ENCODE measurements around the gene KCNH1. TPM values are rescaled to one million over a fixed set of nuclear protein-coding genes. Genes with fewer than 3 reads are reported as not detected.

The KCNH1 gene
- polyA plus RNA-seq, 3 donors from 2014 or later = not detected

DNA sequence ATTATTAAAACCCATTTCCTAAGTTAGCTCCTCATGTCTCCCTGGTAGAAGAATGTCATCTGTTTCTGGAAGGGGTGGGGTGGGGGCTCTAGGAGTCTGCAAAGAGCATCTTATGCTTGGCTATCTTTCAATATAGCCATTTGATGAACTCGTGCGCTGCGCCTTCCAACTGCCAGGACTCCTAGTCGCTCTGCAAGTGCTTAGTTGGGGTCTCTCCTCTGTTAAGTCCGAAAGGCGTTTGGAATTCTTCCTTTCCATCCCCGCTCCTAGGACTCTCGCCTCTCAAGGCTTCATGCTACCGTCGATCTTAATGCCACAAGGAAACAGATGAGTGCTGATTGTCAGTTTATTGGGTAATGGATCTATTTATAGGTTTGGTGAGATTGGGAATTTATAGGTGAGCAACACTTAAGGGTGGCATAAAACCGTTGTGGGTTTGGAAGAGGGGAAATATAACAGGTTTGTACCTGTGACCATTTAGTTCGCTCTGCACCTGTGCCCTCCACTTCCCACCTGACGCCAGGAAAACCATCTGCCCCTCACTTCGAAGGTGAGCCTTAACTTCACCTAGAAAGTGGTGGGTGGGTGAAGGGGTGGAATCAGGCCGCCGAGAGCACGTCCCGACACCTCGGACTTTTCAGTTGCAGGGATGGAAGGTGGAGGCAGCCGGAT, 1.1 kb downstream of the KCNH1 start:
- DNase-seq = no peak
- no peaks in the 10 kb centered on the region for H3K9me3 Mint-ChIP-seq
- peaks cover 6 to 7% of the 10 kb centered on the region in 2 donors for H3K4me1 Mint-ChIP-seq
- no peaks in the 10 kb centered on the region for H3K36me3 Mint-ChIP-seq
- peaks cover 7 to 15% (median 9%) of the 10 kb centered on the region in 3 donors for H3K27me3 Mint-ChIP-seq (ENCODE audit: low read depth in 3 of 3)
- peak overlapping the region in 4 of 5 donors; percentile 21 to 56 (median 46) for H3K4me3 Mint-ChIP-seq
- H3K27ac Mint-ChIP-seq = no peak overlapping the region

GRCh38 chr1:211129776-211130175, 4.2 kb downstream of the KCNH1 start:
- H3K36me3 Mint-ChIP-seq = no peaks in the 10 kb centered on the region
- peaks cover 5 to 9% (median 9%) of the 10 kb centered on the region in 3 donors for H3K27me3 Mint-ChIP-seq (ENCODE audit: low read depth in 3 of 3)
- H3K9me3 Mint-ChIP-seq = no peaks in the 10 kb centered on the region
- no peak overlapping the region for H3K4me3 Mint-ChIP-seq
- no peak overlapping the region for H3K27ac Mint-ChIP-seq
- H3K4me1 Mint-ChIP-seq = peaks cover 6 to 7% of the 10 kb centered on the region in 2 donors
- DNase-seq = no peak

DNA sequence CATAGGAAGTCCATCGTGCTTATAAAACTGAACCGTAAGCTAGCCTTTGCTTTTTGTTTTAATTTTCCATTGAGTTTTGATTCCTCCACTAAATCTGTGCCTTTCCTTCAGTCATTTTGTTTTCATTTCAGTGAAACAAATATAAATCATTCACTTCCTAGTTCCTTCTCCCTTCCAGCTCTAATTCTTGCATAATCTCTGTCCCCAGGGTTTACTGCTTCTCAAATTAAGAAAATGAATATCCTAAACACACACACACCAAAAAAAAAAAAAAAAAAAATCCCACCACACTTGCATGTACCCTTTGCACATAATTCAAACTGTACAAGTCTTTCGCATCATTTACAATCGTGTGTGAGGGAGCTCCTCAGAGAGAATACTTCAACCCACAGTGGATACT, 6.8 kb downstream of the KCNH1 start:
- no peak for DNase-seq
- Mint-ChIP-seq H3K27ac (no peak overlapping the region), H3K4me1 (no peaks in the 10 kb centered on the region), H3K36me3 (peaks cover 0 to 4% (median 0%) of the 10 kb centered on the region in 3 donors), H3K27me3 (ENCODE audit: low read depth in 3 of 3) (peaks cover 7 to 9% (median 9%) of the 10 kb centered on the region in 3 donors), H3K4me3 (no peak overlapping the region), H3K9me3 (no peaks in the 10 kb centered on the region)

DNA sequence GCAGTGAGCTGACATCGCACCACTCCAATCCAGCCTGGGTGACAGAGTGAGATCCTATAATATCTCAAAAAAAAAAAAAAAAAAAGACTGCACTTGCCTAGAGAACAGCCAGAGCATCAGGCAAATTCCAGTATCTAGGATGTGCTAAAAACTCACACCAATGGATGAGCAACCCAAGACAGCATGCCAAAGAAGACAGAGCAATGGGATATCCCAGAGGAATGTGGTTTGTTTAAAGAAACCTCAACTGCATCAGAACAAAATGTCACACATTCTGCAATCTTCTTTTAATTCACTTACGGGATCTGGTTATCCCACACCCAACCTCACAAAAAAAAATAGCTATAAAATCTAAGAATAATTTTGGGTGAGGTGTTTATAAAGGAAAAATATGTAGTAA, 7.3 kb downstream of the KCNH1 start:
- Mint-ChIP-seq H3K9me3 (no peaks in the 10 kb centered on the region), H3K27ac (no peak overlapping the region), H3K4me1 (no peaks in the 10 kb centered on the region), H3K36me3 (peaks cover 0 to 4% (median 0%) of the 10 kb centered on the region in 3 donors), H3K4me3 (no peak overlapping the region), H3K27me3 (ENCODE audit: low read depth in 3 of 3) (peaks cover 3 to 7% (median 6%) of the 10 kb centered on the region in 3 donors)
- DNase-seq = no peak

DNA sequence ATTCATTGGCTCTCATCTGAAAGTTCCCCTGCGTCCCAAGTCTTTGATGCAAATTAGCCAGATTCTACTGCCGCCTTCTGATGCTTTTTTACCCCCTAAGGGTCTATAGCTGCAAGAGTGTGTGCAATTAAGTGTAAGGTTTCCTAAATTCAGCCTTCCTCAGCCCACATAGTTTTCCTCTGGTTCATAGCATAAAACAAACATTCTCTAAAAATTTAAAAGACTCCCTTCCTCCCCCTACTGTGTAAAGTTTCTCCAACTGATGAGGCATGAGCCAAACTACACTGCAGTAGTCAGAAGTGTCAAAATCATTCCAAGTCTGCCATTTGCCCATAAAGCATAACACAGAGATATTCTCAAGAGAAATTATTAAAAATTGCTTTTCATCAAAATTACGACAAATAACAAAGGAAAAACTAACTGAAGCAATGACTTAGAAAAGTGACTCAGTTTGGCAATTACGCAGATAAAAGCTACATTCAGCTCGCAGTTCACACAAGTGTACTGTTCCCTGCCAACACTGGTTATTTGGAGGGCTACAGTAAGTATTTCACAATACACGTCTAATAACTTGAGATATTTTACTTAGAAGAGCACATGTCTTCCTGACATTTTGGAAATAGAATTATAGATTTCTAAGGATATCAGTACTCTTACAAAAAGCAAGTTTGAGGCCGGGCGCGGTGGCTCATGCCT, 15.4 kb downstream of the KCNH1 start:
- peaks cover 2 to 7% (median 6%) of the 10 kb centered on the region in 3 donors for H3K27me3 Mint-ChIP-seq (ENCODE audit: low read depth in 3 of 3)
- peaks cover 0 to 6% (median 0%) of the 10 kb centered on the region in 3 donors for H3K36me3 Mint-ChIP-seq
- no peaks in the 10 kb centered on the region for H3K9me3 Mint-ChIP-seq
- no peak for DNase-seq
- H3K4me1 Mint-ChIP-seq = no peaks in the 10 kb centered on the region
- no peak overlapping the region for H3K27ac Mint-ChIP-seq
- no peak overlapping the region for H3K4me3 Mint-ChIP-seq

DNA sequence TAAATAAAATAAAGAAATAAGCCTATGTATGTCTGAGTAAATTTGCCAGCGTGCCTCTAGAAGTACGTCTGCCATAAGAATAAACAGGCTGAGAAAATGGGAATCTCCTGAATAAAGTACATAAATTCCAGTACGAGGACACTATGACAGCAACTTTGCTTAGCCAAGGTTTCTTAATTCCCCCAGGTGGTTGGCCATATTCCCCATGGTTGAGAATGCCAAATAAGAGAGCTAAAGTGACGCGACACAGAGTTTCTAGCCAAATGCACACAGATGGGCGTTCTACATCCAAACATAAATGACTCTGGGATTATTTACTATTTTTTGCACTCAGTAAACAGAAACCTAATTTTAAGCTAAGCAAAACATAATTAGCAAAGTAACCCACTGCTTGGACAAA, 19.5 kb downstream of the KCNH1 start:
- H3K9me3 Mint-ChIP-seq = no peaks in the 10 kb centered on the region
- H3K36me3 Mint-ChIP-seq = no peaks in the 10 kb centered on the region
- DNase-seq = no peak
- no peaks in the 10 kb centered on the region for H3K4me1 Mint-ChIP-seq
- H3K27me3 Mint-ChIP-seq (ENCODE audit: low read depth in 3 of 3) = peaks cover 0 to 4% (median 2%) of the 10 kb centered on the region in 3 donors
- no peak overlapping the region for H3K27ac Mint-ChIP-seq
- H3K4me3 Mint-ChIP-seq = no peak overlapping the region

DNA sequence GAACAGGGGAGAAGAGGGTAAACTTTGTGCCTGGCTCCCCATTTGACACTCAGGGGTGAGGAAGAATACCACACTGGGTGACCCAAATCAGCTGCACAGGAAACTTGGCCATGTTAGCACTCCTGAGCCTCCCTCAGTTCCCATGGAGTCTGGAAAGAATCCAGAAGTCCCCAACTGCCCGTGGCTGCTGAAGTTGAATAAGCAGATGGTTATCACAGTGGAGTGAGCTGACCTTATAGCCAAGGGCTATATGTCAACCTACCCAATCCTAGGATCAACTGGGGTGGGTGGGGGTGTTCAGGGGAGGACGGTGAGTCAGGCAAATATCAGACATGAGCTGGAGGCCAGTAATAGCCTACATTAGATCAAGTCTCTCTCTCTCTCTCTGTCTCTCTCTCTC, 20.4 kb downstream of the KCNH1 start:
- Mint-ChIP-seq H3K36me3 (no peaks in the 10 kb centered on the region), H3K27me3 (ENCODE audit: low read depth in 3 of 3) (peaks cover 0 to 5% (median 0%) of the 10 kb centered on the region in 3 donors), H3K27ac (no peak overlapping the region), H3K4me3 (no peak overlapping the region), H3K9me3 (no peaks in the 10 kb centered on the region), H3K4me1 (no peaks in the 10 kb centered on the region)
- DNase-seq = no peak

DNA sequence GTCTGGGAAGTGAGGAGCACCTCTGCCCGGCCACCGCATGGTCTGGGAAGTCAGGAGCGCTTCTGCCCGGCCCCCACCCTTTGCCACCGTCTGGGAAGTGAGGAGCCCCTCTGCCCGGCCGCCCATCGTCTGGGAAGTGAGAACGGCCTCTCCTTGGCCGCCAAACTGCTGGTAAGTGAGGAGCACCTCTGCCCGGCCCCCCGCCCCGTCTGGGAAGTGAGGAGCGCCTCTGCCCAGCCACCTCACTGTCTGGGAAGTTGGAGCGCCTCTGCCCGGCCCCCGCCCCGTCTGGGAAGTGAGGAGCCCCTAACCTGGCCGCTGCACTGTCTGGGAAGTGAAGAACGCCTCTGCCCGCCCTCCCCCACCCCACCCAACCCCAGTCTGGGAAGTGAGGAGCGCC, 22.6 kb downstream of the KCNH1 start:
- Mint-ChIP-seq H3K9me3 (no peaks in the 10 kb centered on the region), H3K27ac (no peak overlapping the region), H3K36me3 (no peaks in the 10 kb centered on the region), H3K27me3 (ENCODE audit: low read depth in 3 of 3) (peaks cover 0 to 4% (median 3%) of the 10 kb centered on the region in 3 donors), H3K4me1 (no peaks in the 10 kb centered on the region), H3K4me3 (no peak overlapping the region)
- no peak for DNase-seq

DNA sequence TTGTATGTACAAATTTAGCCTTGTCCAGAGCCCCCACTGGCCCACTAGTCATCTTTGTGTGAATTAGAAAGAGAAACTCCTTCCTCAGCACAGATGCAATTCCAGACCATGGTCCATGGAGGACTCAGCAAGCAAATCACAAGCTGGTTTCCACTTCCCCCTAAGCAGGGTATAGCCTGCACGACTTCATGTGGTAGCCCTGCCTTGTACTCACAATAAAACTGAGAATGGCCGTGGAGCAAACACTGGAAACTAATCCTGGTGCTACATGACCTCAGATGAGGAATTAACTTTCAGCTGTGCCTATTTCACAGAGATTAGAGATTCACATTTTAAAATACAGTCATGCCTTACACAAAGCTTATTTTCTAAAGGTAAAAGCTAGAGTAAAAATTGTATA, 32.5 kb downstream of the KCNH1 start:
- peaks cover 4 to 6% (median 4%) of the 10 kb centered on the region in 3 donors for H3K27me3 Mint-ChIP-seq (ENCODE audit: low read depth in 3 of 3)
- no peak for DNase-seq
- H3K27ac Mint-ChIP-seq = no peak overlapping the region
- no peaks in the 10 kb centered on the region for H3K36me3 Mint-ChIP-seq
- no peaks in the 10 kb centered on the region for H3K4me1 Mint-ChIP-seq
- H3K4me3 Mint-ChIP-seq = no peak overlapping the region
- peaks cover 0 to 1% (median 0%) of the 10 kb centered on the region in 6 donors for H3K9me3 Mint-ChIP-seq

DNA sequence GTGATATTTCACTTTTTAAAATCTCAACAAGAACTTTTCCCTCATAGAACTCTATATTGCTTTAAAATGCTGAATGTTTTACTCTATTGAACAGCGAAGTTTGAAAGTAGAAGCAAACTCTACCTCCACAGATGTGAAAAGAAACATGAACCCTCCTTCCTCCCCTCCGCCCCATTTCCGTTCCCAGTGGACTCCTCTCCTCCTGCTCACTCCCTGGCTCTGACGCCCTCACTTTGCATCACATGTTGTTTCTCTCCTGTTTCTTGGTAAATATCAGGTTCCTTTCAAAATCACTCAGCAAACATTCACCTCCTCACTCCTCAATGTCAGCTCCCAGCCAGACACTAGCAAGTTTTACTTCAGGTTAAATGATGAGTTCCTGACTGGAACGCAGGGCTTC, 34.6 kb downstream of the KCNH1 start:
- Mint-ChIP-seq H3K4me3 (no peak overlapping the region), H3K36me3 (no peaks in the 10 kb centered on the region), H3K27ac (no peak overlapping the region), H3K4me1 (no peaks in the 10 kb centered on the region), H3K9me3 (peaks cover 0 to 1% (median 0%) of the 10 kb centered on the region in 6 donors), H3K27me3 (ENCODE audit: low read depth in 3 of 3) (peaks cover 4 to 7% (median 4%) of the 10 kb centered on the region in 3 donors)
- DNase-seq = no peak

GRCh38 chr1:211095381-211095780, 38.6 kb downstream of the KCNH1 start:
- DNase-seq = no peak
- Mint-ChIP-seq H3K27me3 (ENCODE audit: low read depth in 3 of 3) (peaks cover 2 to 6% (median 2%) of the 10 kb centered on the region in 3 donors), H3K4me3 (no peak overlapping the region), H3K4me1 (no peaks in the 10 kb centered on the region), H3K9me3 (no peaks in the 10 kb centered on the region), H3K27ac (no peak overlapping the region), H3K36me3 (no peaks in the 10 kb centered on the region)

GRCh38 chr1:211092955-211093354, 41.0 kb downstream of the KCNH1 start:
- Mint-ChIP-seq H3K4me1 (no peaks in the 10 kb centered on the region), H3K27me3 (ENCODE audit: low read depth in 3 of 3) (peaks cover under 1 to 6% (median 3%) of the 10 kb centered on the region in 3 donors), H3K4me3 (no peak overlapping the region), H3K27ac (no peak overlapping the region), H3K36me3 (no peaks in the 10 kb centered on the region), H3K9me3 (no peaks in the 10 kb centered on the region)
- no peak for DNase-seq

DNA sequence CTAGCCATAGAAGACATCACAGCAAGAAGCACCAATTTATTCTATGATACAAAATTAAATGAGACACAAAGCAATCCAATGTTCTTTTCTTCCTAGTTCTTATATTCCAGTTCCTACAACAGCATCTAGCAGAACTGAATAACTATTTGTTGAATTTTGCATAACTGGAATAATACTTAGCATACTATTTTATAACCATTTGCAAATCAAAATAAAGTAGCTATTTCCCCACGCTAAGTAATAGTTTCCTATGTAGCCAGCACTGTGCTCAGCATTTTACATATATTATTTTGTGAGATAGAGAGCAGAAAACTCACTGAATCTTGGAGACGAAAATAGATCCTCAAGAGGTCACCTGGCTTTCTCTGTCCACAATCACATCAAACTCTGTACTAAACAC, 42.1 kb downstream of the KCNH1 start:
- H3K36me3 Mint-ChIP-seq = no peaks in the 10 kb centered on the region
- DNase-seq = no peak
- no peak overlapping the region for H3K27ac Mint-ChIP-seq
- H3K9me3 Mint-ChIP-seq = no peaks in the 10 kb centered on the region
- H3K4me1 Mint-ChIP-seq = no peaks in the 10 kb centered on the region
- H3K27me3 Mint-ChIP-seq (ENCODE audit: low read depth in 3 of 3) = peaks cover 0 to 6% (median 3%) of the 10 kb centered on the region in 3 donors
- no peak overlapping the region for H3K4me3 Mint-ChIP-seq

GRCh38 chr1:211089536-211089935, 44.4 kb downstream of the KCNH1 start:
- Mint-ChIP-seq H3K27me3 (ENCODE audit: low read depth in 3 of 3) (peaks cover 1 to 6% (median 3%) of the 10 kb centered on the region in 3 donors), H3K27ac (no peak overlapping the region), H3K36me3 (no peaks in the 10 kb centered on the region), H3K4me3 (no peak overlapping the region), H3K9me3 (no peaks in the 10 kb centered on the region), H3K4me1 (no peaks in the 10 kb centered on the region)
- DNase-seq = no peak
